Hematopoietic multipotent progenitor cell treated with erythropoietin and hydrocortisone succinate and interleukin-3 and kit ligand, for 8 days (in vitro differentiated cells): Measurements from ENCODE around the gene C19orf73.
"Not testable (repeated sequence)": the region's sequence is repeated elsewhere in the genome, so short reads cannot be mapped to it uniquely, and the experiment has no call there.

Experiments
- DNase-seq: peaks from one replicate; pipeline ENCODE4 v3.0.0-alpha.2; 2015

Gene C19orf73

DNA sequence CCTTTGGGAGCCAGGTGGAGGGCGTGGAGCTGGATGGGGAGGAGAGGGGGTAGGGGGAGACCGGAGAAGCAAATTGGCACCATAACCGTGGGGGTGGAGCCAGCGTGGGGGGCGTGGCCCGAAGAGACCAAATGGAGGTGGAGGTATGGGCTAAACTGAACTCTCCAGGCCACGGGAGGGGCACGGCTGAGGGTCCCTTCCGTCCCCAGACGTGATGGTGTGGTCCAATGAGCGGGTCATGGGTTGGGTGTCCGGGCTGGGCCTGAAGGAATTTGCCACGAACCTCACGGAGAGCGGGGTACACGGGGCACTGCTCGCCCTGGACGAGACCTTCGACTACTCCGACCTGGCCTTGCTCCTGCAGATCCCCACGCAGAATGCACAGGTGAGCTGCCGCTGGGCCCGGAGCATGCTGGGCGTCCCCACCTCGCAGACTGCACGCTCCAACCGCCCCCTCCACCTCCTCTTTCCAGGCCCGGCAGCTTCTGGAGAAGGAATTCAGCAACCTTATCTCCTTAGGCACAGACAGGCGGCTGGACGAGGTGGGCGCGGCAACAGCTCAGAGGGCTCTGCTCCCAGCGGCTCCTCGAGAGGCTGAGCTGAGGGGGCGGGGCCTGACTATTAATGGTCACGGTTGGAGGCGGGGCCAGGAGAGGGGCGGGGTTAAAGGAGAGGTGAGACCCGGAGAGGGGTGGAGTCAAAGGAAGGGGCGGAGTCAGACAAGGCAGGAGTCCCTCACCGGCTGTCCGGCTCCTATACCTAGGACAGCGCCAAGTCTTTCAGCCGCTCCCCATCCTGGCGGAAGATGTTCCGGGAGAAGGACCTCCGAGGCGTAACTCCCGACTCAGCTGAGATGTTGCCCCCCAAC lies 30.1 kb upstream of the C19orf73 start:
- DNase-seq = peak; percentile 97

GRCh38 chr19:49148044-49148682 lies 29.2 kb upstream of the C19orf73 start:
- no peak for DNase-seq

DNA sequence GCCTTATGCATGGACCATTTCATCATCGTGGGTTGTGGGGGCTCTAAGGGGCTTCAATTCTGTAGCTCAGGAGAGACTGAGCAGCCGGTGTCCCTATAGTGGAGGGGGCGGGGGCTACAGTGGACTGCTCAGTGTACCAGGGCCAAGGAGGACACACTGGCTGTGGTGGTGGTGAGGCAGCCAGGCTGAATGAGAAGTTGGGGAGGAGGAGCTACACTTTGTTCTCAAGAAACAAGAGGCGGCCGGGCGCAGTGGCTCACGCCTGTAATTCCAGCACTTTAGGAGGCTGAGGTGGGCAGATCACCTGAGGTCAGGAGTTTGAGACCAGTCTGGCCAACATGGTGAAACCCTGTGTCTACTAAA lies 27.4 kb upstream of the C19orf73 start:
- DNase-seq = not testable (repeated sequence)

DNA sequence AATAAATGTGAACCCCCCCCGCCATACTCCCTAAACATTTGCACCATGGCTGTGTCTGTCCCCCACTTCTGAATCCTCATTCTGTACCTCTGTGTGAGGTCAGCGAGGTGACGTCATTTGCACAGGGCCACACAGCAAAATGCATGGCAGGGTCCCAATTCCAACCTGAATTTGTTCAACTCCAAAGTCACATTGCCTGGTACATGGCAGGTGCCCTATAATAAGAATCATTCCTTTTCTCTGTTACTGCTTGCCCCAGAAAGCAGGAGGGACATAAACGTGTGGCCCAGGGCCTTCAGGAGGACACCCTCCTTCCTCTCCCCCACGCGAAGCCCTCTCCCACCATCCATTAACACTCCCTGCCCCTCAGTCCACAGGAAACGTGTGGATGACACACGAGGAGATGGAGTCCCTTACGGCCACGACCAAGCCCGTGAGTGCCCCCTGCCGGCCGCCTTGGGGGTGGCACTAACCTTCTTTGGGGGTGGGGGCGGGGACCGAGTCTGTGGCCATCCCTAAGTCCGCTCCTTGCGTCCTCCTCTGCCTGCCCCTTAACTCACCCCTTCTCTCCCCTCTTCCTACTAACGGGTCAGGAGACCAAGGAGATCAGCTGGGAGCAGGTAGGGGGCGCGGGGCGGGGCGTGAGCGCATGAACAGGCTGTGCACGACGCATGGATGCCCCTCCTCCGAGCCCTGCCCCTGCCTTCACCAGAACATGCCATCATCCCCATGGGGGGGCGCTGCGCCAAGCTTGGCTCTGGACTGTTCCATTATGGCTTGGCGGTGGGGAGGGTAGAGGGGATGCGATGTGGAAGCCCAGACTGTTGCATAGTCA lies 26.8 kb upstream of the C19orf73 start:
- DNase-seq = peak; percentile 80

GRCh38 chr19:49142866-49143335 lies 24.0 kb upstream of the C19orf73 start:
- peak; percentile 88 for DNase-seq

GRCh38 chr19:49141352-49141751 lies 22.4 kb upstream of the C19orf73 start:
- DNase-seq = no peak

DNA sequence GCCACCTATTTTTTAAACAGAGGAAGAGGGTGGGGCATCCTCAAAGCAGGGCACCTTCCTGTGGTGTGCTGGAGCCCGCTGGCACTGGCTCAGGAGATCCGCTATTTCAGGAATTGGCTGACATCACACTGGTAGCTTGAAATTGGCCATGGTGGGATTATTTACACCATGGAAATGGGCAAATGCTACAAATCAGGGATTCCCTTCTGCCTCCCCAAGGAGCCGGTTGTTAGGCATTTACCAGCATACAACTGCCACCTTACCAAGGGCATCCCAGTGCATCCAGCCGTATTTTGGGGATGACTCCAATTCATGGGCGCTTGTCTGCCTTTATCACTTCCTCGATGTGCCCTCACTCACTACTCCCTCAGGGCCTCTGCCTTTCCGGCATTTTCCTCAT lies 22.0 kb upstream of the C19orf73 start:
- DNase-seq = no peak

DNA sequence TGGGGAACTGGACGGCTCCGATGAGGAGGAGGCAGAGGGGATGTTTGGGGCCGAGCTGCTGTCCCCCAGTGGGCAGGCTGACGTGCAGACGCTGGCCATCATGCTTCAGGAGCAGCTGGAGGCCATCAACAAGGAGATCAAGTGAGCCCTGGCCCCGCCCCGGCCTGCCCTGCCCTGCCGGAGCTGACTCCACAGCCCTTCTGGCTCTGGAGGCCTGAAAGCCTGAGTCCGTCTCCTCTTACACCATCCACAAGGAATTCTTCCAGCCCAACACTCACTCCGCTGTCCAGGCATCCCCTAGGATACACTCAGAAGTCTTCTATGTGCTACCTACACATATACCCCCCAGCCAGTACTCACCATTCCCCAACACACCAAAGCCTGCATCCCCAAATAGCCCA lies 17.8 kb upstream of the C19orf73 start:
- DNase-seq = no peak

- no peak for DNase-seq
These were observed 16.7 kb upstream of the C19orf73 start for GRCh38 chr19:49135686-49136085.

DNA sequence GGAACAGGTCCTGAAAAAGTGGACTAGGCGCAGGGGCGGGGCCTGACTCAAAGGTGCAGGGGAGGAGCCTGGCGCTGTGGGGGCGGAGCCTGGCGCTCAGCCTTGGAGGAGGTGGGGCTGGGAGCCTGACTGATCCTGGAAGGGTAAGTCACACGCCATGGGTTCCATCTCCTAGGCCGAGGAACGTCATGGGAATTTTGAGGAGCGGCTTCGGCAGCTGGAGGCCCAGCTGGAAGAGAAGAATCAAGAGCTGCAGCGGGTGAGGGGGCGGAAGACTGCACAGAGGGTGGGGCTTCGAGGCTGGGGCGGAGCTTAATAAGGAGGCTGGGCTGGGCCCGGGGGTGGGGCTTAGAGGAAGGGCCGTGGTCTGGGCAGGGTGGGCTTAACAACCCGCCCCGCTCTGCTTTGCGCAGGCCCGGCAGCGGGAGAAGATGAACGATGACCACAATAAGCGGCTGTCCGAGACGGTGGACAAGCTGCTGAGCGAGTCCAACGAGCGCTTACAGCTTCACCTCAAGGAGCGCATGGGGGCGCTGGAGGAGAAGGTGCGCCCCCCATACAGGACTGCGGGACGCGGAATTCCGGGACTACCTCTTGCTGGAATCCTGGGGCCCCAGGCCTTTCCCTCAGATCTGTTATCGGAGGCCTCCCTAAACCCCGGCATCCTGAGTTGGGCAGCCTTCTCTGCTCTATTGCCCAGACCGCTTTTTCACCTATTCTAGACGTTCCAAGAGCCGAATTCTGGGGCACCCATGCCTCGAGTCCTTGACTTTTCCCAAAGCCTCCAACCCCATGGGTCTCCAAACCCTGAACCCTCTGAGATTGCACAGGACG lies 14.9 kb upstream of the C19orf73 start:
- peak; percentile 59 for DNase-seq

GRCh38 chr19:49132974-49133609 lies 14.1 kb upstream of the C19orf73 start:
- no peak for DNase-seq

DNA sequence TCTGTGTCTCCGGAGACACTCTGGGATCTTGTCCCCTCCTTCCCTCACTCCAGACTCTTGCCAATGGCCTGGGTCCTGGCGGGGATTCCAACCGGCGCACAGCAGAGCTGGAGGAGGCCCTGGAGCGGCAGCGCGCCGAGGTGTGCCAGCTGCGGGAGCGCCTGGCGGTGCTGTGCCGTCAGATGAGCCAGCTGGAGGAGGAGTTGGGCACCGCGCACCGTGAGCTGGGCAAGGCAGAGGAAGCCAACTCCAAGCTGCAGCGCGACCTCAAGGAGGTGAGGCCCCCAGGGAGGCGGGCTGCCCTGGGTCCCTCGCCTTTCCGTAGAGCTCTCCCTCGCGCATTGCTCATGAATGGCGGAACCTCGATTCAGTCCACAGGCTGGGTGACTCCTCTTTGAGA lies 11.4 kb upstream of the C19orf73 start:
- no peak for DNase-seq

GRCh38 chr19:49129238-49129583 lies 10.3 kb upstream of the C19orf73 start:
- peak; percentile 35 for DNase-seq

GRCh38 chr19:49128545-49129237 lies 9.7 kb upstream of the C19orf73 start:
- no peak for DNase-seq

DNA sequence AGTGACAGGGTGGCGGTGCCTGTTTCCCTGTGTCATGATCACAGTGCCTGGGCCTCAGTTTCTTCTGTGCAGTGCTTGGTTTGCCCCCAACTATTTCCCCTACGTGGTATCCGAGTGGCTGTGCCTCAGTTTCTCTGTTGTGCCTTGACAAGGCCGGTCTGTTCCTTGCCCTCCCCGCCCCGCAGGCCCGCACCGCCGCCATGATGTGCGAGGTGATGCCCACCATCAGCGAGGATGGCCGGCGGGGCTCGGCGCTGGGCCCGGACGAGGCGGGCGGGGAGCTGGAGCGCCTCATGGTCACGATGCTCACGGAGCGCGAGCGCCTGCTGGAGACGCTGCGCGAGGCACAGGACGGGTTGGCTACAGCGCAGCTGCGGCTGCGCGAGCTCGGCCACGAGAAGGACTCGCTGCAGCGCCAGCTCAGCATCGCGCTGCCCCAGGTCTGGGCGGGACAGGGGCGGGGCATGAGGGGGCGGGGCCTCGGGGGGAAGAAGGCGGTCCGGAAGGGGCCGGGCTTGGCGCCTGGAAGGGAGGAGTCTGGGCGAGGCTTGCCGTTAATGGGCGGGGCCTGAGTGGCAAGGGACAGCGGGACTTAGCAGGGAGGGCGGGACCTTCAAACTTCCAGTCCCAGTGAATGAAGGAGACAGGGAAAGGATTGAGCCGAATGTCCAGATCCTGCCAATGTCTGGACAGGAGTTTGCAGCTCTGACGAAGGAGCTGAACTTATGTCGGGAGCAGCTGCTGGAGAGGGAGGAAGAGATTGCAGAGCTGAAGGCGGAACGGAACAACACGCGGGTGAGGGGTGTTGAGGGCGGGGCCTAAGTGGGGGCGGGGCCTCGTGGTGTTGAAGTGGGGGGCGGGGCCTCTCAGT lies 9.0 kb upstream of the C19orf73 start:
- DNase-seq = peak; percentile 96

DNA sequence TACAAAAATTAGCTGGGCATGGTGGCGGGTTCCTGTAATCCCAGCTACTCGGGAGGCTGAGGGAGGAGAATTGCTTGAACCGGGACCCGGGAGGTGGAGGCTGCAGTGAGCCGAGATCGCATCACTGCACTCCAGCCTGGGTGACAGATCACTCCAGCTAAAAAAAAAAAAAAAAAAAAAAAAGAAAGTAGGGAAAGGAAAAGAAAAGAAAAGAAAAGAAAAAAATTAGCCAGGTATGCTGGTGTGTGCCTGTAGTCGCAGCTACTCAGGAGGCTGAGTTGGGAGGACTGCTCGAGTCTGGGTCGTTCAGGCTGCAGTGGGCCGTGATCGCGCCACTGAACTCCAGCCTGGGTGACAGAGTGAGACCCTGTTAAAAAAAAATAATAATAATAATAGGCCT lies 8.3 kb upstream of the C19orf73 start:
- not testable (repeated sequence) for DNase-seq

- no peak for DNase-seq
These were observed 7.6 kb upstream of the C19orf73 start for GRCh38 chr19:49126575-49126974.

DNA sequence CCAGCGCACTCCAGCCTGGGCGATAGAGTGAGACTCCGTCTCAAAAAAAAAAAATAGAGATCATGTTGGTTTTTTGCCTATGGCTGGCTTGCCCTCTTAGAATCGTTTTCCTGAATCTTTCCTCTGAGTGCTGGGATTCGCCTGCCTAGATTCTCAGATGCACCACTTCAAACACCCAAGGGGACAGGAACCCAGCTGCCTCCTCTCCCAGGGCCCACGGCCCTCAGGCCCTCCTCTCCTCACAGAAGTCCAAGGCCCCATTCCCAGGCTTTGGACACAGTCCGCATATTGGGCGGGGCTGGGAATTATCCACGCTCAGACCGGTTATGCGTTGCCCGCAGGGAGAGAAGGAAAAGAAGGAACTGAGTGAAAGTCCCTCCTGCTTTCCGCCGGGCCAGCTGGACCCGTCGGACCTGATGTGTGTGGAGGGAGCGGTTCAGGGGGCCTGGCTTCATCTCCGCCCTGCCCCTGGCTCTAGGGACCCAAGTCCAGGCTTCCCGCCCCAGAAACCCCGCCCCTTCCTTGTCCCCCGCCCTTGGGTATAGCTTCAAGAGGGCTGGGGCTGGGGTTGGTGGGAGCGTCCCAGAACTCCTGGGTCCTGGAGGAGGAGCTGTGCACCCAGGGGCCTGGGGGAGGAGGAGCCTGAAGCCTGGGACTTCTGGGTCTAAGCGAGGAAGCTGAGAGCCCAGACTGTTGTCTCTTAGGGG lies 6.2 kb upstream of the C19orf73 start:
- no peak for DNase-seq

- DNase-seq = not testable (repeated sequence)
These were observed 4.3 kb upstream of the C19orf73 start for GRCh38 chr19:49123285-49123684.

DNA sequence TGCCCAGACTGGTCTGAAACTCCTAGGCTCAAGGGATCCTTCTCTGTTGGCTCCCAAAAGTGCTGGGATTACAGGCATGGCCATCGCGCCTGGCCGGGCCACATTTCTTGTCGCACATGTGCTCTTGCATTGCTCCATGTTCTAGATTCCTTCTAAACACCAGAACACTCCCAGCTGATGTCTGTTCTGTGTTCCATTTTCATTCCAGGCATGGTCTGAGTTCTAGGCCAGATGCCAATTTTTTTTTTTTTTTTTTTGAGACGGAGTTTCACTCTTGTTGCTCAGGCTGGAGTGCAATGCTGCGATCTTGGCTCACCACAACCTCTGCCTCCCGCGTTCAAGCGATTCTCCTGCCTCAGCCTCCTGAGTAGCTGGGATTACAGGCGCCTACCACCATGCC lies 2.9 kb upstream of the C19orf73 start:
- not testable (repeated sequence) for DNase-seq
